Smooth muscle cell of the pulmonary artery (primary cell): Measurements from ENCODE around the gene CFHR1. TPM values are rescaled to one million over a fixed set of nuclear protein-coding genes. Genes with fewer than 3 reads are reported as not detected.

Experiments
- total RNA-seq: library from RNA; depleted of rRNA; stranded (reverse); fragments of >200 nt; gene quantifications from 2 replicates; pipeline ENCODE4 v1.2.3, GENCODE V29; 2014

Gene CFHR1
- total RNA-seq, result 0.36 and 1.6 TPM in 2 replicates

DNA sequence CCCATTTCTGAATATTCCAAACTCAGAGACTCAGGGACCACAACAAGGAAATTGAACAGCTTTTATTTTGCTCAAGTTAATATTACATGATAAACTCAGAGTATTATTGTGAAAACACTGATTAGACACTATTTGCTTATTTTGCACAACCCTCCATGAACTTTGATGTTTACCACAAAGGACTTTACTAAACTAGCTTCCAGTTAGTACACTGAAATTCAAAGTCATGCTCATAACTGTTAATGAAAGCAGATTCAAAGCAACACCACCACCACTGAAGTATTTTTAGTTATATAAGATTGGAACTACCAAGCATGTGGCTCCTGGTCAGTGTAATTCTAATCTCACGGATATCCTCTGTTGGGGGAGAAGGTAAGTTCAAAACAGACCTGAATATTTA is at the start of gene CFHR1:
TSS of gene CFHR1 (plus strand) at position 201 of the 400 bp plus-strand sequence. CDS start at position 315, 114 bp downstream.

DNA sequence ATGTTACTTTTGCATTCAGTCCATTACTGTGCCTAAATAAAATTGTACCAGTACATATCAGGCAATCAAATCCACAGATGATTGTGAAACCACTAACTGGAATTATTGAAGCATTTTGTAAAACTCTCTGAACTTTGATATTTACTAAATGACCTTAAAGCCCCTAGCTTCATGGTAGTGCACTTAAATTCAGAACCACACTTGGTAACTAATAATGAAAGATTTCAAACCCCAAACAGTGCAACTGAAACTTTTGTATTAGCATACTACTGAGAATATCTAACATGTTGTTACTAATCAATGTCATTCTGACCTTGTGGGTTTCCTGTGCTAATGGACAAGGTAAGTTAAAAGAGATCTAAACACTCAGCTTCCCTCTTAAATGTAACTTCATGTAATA is 44.9 kb upstream of the CFHR1 start, which contains the start of gene CFHR3:
TSS of gene CFHR3 (plus strand) at position 238 of the 400 bp plus-strand sequence. CDS start at position 285, 47 bp downstream.

Other genes starting within 250 kb of the CFHR1 start
- gene KCNT2, start 211.3 kb upstream of the CFHR1 start, total RNA-seq, result 6.6 and 10.8 TPM in 2 replicates
- gene CFH, start 167.7 kb upstream of the CFHR1 start, total RNA-seq, result 317 and 365 TPM in 2 replicates
- gene CFHR3, start 44.9 kb upstream of the CFHR1 start, total RNA-seq, result not detected in 2 replicates
- gene CFHR4, start 68.3 kb downstream of the CFHR1 start, total RNA-seq, result not detected in 2 replicates
- not detected in 2 replicates for gene CFHR2, start 124.0 kb downstream of the CFHR1 start, total RNA-seq
- gene CFHR5, start 157.8 kb downstream of the CFHR1 start, total RNA-seq, result not detected in 2 replicates
- gene F13B, start 247.5 kb downstream of the CFHR1 start, total RNA-seq, result not detected in 2 replicates